ENCODE data around the gene FGF6.

Gene FGF6

DNA sequence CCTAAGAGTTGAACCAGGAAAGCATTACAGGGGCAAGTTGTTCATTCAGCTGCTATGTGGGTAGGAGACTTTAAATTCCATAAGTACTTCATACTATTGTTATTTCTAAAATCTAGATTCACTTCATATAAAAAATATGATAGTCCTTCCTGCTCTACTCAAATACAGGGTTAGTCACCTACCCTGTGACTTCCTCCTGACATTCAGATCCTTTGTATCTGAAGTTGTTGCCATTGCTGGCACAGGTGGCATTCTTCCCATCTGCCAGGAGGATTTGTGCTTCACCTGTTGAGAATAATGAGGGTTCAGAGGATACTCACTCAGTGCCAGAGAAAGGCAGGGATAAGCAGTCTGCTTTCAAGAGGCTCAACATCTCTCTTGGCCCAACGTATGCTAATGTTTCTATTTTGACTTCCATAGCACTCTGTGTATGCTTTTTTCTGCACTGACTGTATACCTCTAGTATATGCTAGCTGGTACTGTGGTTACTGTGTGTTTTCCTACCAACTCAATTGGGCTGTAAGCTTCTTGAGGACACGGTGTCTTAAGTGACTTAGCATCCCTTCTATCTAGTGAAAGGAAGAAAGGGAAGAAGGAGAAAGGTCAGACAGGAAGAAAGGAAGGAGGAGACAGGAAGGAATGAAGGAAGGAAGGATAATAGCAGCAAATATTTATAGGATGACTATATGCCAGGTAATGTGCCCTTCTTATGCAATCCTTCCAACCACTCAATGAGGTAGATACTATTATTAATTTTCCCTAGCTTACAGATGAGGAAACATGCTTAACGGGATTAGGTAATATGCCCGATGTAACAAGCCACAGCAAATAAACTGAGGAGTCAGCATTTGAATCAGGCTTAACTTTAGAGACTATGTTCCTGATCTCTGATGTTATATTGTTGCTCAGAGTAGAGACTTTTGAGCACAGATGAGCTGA is 38.5 kb upstream of the FGF6 start:
- DNase-seq = no peak
- TF ChIP-seq, protein P1, sequence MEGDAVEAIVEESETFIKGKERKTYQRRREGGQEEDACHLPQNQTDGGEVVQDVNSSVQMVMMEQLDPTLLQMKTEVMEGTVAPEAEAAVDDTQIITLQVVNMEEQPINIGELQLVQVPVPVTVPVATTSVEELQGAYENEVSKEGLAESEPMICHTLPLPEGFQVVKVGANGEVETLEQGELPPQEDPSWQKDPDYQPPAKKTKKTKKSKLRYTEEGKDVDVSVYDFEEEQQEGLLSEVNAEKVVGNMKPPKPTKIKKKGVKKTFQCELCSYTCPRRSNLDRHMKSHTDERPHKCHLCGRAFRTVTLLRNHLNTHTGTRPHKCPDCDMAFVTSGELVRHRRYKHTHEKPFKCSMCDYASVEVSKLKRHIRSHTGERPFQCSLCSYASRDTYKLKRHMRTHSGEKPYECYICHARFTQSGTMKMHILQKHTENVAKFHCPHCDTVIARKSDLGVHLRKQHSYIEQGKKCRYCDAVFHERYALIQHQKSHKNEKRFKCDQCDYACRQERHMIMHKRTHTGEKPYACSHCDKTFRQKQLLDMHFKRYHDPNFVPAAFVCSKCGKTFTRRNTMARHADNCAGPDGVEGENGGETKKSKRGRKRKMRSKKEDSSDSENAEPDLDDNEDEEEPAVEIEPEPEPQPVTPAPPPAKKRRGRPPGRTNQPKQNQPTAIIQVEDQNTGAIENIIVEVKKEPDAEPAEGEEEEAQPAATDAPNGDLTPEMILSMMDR (IDR thresholded peaks at IDR 0.05; ENCODE audit: low read depth, low read length) = no peak
- H3K27ac ChIP-seq = peak overlapping the region; percentile 12; the same call in 1 of the 2 replicates
- peaks cover 5% of the 10 kb centered on the region for H3K9me3 ChIP-seq (ENCODE audit: severe bottlenecking)
- H3K27me3 ChIP-seq (ENCODE audit: insufficient read depth, low read depth, severe bottlenecking) = no peaks in the 10 kb centered on the region
- no peaks in the 10 kb centered on the region for H3K36me3 ChIP-seq
- no peak overlapping the region for H3K4me3 ChIP-seq (ENCODE audit: low read depth, low read length)

DNA sequence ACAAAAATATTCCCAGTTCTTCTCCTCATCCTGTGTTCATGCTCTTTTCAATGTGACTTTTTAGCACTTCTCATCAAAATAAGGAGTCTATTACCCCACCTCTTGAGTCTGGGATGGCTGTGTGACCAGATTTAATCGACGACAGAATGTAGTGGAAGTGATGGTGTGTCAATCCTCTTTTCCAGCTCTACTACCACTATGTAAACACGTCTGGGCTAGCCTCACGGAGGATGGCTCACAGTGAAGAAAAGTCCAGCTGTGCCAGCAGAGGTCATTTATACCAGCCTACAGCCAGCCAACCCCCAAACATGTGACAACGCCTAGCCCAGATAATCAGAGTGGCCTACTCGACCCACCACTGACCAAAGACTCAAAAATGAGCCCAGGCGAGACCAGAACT is 37.3 kb upstream of the FGF6 start:
- peaks cover 5% of the 10 kb centered on the region for H3K9me3 ChIP-seq (ENCODE audit: severe bottlenecking)
- no peaks in the 10 kb centered on the region for H3K27me3 ChIP-seq (ENCODE audit: insufficient read depth, low read depth, severe bottlenecking)
- no peak overlapping the region for H3K4me3 ChIP-seq (ENCODE audit: low read depth, low read length)
- no peaks in the 10 kb centered on the region for H3K36me3 ChIP-seq
- TF ChIP-seq, protein P1 (IDR thresholded peaks at IDR 0.05; ENCODE audit: low read depth, low read length) = no peak
- peak overlapping the region; percentile 78 for H3K27ac ChIP-seq
- DNase-seq = peak; percentile 47

DNA sequence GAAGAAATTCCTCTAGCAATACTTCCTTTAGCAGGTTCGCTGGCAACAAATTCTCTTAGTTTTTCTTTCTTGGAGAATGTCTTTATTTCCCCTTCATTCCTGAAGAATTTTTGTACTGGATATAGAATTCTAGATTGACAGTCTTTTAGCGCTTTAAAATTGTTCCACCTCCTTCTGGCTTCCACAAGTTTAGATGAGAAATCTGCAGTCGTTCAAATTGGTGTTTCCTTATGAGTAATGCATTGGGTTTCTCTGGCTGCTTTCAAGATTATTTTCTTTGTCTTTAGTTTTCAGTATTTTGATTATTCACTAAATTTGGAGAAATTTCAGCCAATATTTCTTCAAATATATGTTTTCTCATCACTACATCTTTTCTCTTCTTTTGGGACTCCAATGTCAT is 33.3 kb upstream of the FGF6 start:
- Histone ChIP-seq H3K27me3 (ENCODE audit: insufficient read depth, low read depth, severe bottlenecking) (no peaks in the 10 kb centered on the region), H3K4me3 (ENCODE audit: low read depth, low read length) (no peak overlapping the region), H3K27ac (no peak overlapping the region), H3K9me3 (ENCODE audit: severe bottlenecking) (peaks cover 5% of the 10 kb centered on the region), H3K36me3 (no peaks in the 10 kb centered on the region)
- TF ChIP-seq, protein P1 (IDR thresholded peaks at IDR 0.05; ENCODE audit: low read depth, low read length) = no peak
- DNase-seq = no peak

DNA sequence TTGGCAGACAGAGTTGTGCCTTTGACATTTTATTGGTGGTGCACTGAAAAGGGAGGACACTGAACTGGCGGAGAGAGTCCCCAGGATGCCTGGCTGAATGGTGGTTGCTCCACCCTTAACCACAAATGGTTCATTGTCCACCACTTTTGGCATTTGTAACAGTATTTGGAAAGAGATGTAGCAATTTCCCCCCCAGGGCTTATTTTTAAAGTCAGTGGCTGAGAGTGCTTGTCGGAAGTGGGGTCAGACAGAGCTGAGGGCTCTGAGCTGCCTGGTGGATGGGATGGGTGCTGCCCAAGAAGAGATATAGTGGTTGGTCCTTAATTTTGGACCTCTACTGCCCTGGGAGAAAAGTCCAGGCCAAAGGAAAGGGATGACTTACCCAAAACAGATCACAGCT is 31.5 kb upstream of the FGF6 start:
- Histone ChIP-seq H3K9me3 (ENCODE audit: severe bottlenecking) (peaks cover 5% of the 10 kb centered on the region), H3K36me3 (no peaks in the 10 kb centered on the region), H3K4me3 (ENCODE audit: low read depth, low read length) (no peak overlapping the region), H3K27ac (no peak overlapping the region), H3K27me3 (ENCODE audit: insufficient read depth, low read depth, severe bottlenecking) (no peaks in the 10 kb centered on the region)
- DNase-seq = no peak
- TF ChIP-seq, protein P1 (IDR thresholded peaks at IDR 0.05; ENCODE audit: low read depth, low read length) = no peak

DNA sequence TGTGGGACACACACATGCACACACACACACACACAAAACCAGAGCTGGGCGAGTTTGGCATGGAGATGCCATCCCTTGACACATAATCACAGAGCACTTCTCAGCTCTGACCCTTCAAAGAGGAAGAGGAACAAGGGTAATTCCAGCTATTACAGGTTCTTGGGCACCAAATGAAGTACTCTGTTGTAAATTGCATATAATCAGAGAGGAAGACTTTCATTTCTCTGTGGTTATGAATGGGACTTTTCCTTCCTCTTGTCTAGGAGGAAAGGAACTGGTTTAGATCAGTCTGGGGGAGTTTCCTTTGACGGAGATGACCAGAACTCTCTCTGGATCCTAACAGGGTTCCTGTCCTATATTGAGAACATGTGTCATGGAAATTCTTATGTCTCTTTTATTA is 26.4 kb upstream of the FGF6 start:
- Histone ChIP-seq H3K9me3 (ENCODE audit: severe bottlenecking) (no peaks in the 10 kb centered on the region), H3K27ac (no peak overlapping the region), H3K36me3 (no peaks in the 10 kb centered on the region), H3K4me3 (ENCODE audit: low read depth, low read length) (no peak overlapping the region), H3K27me3 (ENCODE audit: insufficient read depth, low read depth, severe bottlenecking) (no peaks in the 10 kb centered on the region)
- no peak for DNase-seq
- TF ChIP-seq, protein P1 (IDR thresholded peaks at IDR 0.05; ENCODE audit: low read depth, low read length) = no peak
